ENCODE results near the gene PCP4.

- TF ChIP-seq CTCF (conservative IDR thresholded peaks at IDR 0.05; ENCODE audit: low read length) (no peak), EZH2phosphoT487 (IDR thresholded peaks at IDR 0.05; ENCODE audit: borderline replicate concordance, low read depth, low read length) (no peak)
Measured at GRCh38 chr21:39918558-39918957, 51.3 kb downstream of the PCP4 start.

All from OCI-LY7 (cell line).